WI38 (cell line): Measurements from ENCODE around the gene ARMC9.
A peak's percentile ranks its signal among the peaks of the same experiment; 100 is the strongest.

Experiments used
- H3K4me3 ChIP-seq: 2 replicates; pipeline ENCODE4 v1.5.1; 2011; ENCODE audit warnings: low read depth, mild to moderate bottlenecking, control low read depth, low read length
- TF ChIP-seq, protein P1 (sequence below): IDR thresholded peaks from 2 replicates; pipeline ENCODE4 v1.5.1; 2012; ENCODE audit warnings: low read depth, mild to moderate bottlenecking, control low read depth, low read length

The ARMC9 gene

DNA sequence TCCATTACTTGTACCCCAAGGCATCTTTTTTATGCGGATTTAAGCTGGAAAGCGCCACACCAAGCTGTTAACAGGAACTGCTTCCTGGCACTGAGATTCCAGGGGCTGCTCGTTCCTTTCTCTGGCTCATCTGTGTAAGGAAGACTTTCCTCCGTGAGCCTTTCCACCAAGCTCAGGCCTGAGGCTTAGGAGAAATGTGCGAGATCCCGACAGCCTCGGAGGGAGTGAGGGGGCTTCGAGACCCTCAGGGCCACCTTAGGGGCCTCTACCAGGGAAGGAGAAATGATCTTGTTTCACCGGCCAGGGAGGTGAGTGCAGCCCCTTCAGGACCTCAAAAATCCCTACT is 214.2 kb downstream of the ARMC9 start:
- peak overlapping the region; percentile 71 for H3K4me3 ChIP-seq
- TF ChIP-seq, protein P1, sequence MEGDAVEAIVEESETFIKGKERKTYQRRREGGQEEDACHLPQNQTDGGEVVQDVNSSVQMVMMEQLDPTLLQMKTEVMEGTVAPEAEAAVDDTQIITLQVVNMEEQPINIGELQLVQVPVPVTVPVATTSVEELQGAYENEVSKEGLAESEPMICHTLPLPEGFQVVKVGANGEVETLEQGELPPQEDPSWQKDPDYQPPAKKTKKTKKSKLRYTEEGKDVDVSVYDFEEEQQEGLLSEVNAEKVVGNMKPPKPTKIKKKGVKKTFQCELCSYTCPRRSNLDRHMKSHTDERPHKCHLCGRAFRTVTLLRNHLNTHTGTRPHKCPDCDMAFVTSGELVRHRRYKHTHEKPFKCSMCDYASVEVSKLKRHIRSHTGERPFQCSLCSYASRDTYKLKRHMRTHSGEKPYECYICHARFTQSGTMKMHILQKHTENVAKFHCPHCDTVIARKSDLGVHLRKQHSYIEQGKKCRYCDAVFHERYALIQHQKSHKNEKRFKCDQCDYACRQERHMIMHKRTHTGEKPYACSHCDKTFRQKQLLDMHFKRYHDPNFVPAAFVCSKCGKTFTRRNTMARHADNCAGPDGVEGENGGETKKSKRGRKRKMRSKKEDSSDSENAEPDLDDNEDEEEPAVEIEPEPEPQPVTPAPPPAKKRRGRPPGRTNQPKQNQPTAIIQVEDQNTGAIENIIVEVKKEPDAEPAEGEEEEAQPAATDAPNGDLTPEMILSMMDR, result no peak

DNA sequence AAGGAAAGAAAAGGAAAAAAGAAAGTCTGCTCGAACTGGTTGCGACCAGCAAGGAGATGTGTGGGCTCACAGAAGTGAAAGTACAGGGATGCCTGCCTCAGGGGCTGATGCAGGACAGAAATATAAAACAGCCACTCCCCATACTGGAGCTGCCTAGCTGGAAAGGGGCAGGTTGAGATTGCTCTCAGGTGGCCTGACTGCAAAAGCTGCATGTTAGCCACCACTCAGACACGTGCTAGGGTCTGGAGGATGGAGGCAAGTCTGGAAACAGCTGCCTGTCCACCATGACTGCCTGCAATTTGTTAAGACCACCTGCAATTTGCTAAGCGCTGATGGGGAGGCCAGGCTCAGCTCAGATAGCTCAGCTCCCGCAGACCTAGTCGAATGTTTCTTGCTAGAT is 215.0 kb downstream of the ARMC9 start:
- H3K4me3 ChIP-seq, result no peak overlapping the region
- TF ChIP-seq, protein P1, result no peak

DNA sequence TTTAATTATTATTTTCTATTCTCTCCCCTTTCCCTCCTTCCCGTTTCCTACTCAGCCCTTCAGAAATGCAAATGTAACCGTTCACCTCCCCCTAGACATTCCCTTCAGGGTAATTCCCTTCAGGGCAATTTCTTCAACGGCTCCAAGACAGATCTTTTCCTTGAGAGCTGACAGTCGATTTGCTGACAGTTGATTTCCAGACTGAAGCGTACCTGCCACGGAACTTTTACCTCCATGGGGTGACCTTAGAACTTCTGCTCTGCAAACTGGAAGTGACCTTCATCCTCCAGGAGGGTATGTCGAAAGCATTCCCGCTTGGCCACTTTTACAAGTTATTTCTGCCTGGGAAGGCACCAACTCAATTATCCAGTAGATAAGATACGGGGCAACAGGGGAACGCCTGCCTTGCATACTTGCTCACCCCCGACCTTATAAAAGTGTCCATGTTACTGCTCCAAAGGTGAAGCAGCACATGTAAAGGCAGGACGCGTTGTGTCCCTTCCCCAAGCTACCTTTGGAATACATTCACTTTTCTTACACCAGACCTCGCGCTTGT is 215.6 kb downstream of the ARMC9 start:
- TF ChIP-seq, protein P1, result no peak
- H3K4me3 ChIP-seq, result no peak overlapping the region

DNA sequence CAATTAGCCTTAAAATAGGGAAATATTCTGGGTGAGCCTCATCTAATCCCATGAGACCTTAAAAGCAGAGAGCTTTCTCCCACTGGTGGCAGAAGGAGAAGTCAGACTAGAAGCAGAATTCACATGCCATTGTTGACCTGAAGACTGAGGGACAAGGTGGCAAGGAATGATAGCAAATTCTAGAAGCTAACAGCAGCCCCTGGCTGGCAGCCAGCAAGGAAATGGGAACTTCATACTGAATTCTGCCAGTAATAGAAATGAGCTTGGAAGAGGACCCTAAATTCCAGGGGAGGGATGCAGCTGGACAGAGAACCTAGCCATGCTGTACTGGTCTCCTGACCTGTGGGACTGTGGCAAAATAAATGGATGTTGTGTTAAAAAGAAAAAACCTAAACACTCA is 216.6 kb downstream of the ARMC9 start:
- H3K4me3 ChIP-seq, result no peak overlapping the region
- TF ChIP-seq, protein P1, result no peak

DNA sequence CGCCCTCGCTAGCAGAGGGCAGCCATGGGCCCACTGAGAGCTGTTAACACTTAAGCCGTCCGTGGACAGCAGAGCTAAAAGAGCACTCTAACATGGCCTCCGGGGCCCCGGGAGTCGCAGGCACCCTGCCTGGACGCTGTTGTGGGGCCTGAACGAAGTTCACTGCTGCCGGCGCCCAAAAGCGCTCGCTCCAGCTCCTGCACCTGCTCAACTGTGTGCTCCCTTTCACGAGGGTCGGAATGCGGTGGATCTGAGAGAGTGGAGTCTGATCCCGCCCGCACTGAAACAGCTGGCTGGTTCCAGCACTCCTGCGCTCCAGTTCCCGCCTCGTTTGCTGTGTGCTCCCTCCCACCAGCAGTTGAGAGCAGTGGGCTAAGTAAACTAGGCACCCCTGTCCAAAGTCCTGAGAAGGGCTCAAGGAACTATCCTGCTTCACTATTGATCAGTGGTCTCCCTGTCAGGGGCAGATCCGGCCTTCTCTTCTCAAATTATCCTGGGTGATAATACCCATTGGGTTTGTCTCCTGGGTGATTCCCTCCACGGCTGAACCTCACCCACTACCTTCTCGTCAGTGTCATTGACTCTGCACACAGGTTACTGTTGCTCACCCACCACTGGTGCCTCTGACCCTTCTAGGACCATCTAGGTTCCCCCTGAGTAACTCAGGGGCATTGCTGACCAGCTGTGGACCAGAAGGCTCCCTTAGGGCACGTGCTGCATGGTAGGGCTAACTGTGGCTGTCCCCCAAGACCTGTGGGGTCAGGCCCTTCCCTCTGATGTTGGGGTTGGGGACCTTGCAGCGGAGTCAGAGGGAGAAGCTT is 220.6 kb downstream of the ARMC9 start:
- TF ChIP-seq, protein P1, result no peak
- H3K4me3 ChIP-seq, result no peak overlapping the region

DNA sequence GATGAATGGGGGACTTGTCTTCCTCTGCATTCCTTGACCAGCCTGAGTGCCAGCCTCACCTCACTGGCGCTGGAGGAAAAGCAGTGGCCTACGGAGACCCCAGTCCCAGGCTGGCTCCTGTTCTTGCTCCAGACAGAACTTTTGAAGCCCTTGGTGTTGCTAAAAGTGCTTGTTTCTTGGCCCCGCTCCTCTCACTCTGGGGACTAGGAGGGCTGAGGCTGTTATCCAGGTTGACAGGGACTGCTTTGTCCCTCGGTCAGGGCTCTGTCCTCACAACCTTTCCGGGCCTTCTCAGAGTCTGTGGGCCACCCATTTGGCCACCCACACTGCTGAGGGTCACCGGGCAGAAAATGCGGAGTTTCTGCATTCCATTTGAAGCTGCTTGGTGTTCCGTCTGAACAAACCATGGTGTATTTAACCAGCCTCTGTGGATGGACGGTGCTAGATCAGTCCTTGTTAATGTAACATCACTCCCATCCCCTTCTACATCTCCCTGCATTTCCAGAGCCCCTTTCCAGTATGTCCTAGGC is 222.7 kb downstream of the ARMC9 start:
- TF ChIP-seq, protein P1, result no peak
- no peak overlapping the region for H3K4me3 ChIP-seq

DNA sequence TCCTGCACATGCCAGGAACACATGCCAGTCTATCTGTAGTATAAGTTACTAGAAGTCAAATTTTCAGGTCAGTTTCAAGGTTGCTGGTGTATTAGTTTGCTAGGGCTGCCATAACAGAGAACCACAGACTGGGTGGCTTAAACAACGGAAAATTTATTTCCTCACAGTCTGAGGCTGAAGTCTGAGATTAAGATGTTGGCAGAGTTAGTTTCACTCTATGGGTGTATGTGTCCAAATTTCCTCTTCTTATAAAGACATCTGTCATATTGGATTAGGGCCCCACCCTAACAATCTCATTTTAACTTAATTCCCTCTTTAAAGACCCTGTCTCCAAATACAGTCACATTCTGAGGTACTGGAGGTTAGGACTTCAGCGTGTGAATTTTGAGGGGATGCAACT is 223.6 kb downstream of the ARMC9 start:
- TF ChIP-seq, protein P1, result no peak
- H3K4me3 ChIP-seq, result no peak overlapping the region
